ENCODE results near the gene PGM2L1.
A peak's percentile ranks its signal among the peaks of the same experiment; 100 is the strongest.

Gene PGM2L1

GRCh38 chr11:74400606-74401005, 2.4 kb upstream of the PGM2L1 start:
- TF ChIP-seq, protein P1, sequence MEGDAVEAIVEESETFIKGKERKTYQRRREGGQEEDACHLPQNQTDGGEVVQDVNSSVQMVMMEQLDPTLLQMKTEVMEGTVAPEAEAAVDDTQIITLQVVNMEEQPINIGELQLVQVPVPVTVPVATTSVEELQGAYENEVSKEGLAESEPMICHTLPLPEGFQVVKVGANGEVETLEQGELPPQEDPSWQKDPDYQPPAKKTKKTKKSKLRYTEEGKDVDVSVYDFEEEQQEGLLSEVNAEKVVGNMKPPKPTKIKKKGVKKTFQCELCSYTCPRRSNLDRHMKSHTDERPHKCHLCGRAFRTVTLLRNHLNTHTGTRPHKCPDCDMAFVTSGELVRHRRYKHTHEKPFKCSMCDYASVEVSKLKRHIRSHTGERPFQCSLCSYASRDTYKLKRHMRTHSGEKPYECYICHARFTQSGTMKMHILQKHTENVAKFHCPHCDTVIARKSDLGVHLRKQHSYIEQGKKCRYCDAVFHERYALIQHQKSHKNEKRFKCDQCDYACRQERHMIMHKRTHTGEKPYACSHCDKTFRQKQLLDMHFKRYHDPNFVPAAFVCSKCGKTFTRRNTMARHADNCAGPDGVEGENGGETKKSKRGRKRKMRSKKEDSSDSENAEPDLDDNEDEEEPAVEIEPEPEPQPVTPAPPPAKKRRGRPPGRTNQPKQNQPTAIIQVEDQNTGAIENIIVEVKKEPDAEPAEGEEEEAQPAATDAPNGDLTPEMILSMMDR (conservative IDR thresholded peaks at IDR 0.05; ENCODE audit: low read depth, low read length) = no peak
- DNase-seq (ENCODE audit: low read depth) = no peak
- no peak overlapping the region for H3K4me3 ChIP-seq (ENCODE audit: low read length)

DNA sequence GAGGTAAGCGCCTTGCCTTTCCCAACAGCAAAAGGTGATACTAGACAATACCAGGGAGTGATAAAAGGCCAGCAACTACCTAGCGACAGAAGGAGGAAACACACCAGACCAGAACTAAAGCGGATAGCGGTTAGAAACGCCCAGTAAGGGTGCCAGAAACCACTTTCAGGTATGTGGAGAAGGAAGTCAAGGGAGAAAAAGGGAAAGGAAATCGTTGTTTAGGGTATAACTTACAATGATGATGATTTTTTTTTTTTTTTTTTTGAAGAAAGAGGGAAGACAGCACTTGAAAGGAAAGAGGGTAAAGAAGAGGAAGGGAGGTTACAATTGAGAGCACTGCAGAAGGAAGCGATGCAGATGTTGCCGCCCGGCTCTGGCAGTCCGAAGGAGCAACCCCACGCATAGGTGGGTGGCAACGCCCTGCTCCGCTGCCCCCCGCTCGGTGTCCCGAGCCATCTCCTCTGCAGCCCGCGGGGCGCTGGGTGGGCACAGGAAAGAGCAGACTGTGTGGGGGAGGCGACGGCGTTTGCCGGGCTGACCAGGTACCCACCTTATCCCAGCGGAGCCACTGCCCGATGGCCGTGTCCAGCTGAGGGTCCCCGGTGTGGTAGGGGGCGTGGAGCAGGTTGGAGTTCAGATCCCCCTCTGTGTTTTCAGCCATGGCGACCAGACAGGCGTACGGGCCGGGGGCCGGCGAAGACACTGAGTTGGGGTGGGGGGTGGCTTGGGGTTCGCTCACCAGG, 561 bp downstream of the PGM2L1 start:
- TF ChIP-seq, protein P1 (conservative IDR thresholded peaks at IDR 0.05; ENCODE audit: low read depth, low read length) = no peak
- no peak for DNase-seq (ENCODE audit: low read depth)
- peak overlapping the region; percentile 91 for H3K4me3 ChIP-seq (ENCODE audit: low read length)

DNA sequence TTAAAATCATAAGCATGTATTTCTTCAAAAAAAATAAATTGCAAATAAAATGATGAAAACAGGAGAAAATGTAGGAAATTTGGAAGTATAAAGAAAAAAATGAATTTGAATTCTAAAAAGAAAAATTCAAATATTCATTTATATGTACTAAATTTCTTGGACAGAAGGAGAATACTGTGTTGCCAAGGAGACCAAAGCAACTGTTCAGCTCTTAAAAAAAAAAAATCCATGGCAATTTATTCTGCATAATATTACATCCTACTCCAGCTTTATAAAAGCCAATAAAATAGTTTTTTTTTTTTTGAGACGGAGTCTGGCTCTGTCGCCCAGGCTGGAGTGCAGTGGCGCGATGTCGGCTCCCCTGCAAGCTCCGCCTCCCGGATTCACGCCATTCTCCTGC, 6.0 kb downstream of the PGM2L1 start:
- DNase-seq (ENCODE audit: low read depth) = no peak
- H3K4me3 ChIP-seq (ENCODE audit: low read length) = no peak overlapping the region
- TF ChIP-seq, protein P1 (conservative IDR thresholded peaks at IDR 0.05; ENCODE audit: low read depth, low read length) = no peak

DNA sequence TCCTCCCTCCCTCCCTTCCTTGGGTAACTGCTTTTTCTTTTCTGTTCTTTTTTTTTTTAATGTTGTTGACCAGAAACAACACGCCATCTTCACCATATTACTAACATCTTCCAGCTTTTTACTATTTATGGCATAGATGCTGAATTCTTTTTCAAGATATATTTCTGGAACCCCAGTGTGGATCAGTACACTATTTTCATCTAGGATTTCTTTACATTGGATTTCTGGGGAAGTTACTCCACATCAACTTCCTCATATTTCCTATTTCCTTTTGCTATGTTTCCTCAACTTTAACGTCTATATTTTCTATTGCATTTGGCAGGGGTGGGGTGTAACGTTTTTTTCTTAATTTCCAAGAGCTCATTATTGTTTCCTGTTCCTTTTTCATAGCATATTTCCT, 7.0 kb downstream of the PGM2L1 start:
- no peak for DNase-seq (ENCODE audit: low read depth)
- TF ChIP-seq, protein P1 (conservative IDR thresholded peaks at IDR 0.05; ENCODE audit: low read depth, low read length) = no peak
- no peak overlapping the region for H3K4me3 ChIP-seq (ENCODE audit: low read length)

DNA sequence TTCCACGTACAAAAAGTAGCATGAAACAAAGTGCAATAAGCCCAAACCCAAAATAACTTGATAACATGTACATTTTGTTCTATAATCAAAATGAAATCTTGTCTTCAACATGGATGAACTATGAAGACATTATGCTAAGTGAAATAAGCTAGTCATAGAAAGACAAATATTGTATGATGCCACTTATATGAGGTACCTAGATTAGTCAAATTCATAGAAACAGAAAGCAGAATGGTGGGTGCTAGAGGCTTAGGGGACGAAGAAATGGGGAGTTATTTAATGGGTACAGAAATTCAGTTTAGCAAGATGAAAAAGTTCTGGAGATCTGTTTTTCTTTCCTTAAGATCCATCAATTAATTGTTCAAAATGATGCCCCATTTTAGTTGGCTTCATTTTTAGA, 7.5 kb downstream of the PGM2L1 start:
- no peak for DNase-seq (ENCODE audit: low read depth)
- H3K4me3 ChIP-seq (ENCODE audit: low read length) = no peak overlapping the region
- TF ChIP-seq, protein P1 (conservative IDR thresholded peaks at IDR 0.05; ENCODE audit: low read depth, low read length) = no peak

DNA sequence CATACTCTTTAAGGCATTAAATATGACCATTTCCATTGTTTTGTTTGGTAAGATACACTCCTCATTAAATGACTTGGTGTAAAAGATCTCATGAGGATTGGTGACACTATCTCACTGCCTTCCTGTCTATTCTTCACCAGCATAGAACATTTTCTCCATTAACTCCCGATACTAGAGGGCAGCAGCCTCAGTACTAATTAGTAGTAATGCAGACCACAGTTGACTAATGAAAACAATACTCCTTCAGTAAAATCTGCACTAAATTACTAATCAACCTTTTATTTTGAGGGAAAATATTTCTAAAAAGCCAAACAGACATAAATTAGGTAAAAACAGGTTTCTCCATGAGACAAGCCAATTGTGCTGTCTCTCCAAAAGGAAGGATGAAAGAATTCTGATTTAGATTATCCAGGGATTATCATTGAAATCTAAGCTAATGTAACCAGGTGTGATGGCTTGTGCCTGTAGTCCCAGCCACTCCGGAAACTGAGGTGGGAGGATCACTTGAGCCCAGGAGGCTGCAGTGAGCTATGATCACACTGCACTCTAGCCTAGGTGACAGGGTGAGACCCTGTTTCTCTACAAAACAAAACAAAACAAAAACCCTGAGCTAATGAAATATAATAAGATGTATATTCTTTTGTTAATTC, 9.4 kb downstream of the PGM2L1 start:
- H3K4me3 ChIP-seq (ENCODE audit: low read length) = no peak overlapping the region
- DNase-seq (ENCODE audit: low read depth) = no peak
- TF ChIP-seq, protein P1 (conservative IDR thresholded peaks at IDR 0.05; ENCODE audit: low read depth, low read length) = peak; percentile 79

GRCh38 chr11:74384641-74385040, 13.6 kb downstream of the PGM2L1 start:
- no peak overlapping the region for H3K4me3 ChIP-seq (ENCODE audit: low read length)
- TF ChIP-seq, protein P1 (conservative IDR thresholded peaks at IDR 0.05; ENCODE audit: low read depth, low read length) = no peak

More at GRCh38 chr11:74384641-74385040, 13.6 kb downstream of the PGM2L1 start:
- no peak for DNase-seq (ENCODE audit: low read depth)
